Liver (tissue), 3 donors: Measurements from ENCODE around the gene MAPK7.

Experiments used
- CTCF ChIP-seq: fragments of 150-350 bp; IDR thresholded peaks from 2 replicates; pipeline ENCODE4 v1.5.1; 2017; ENCODE audit warnings: improper control_type of control experiment, low read depth, low read length; ENCODE audit not compliant: missing input control
- GABPA ChIP-seq, 2 donors: IDR thresholded peaks in 1 of 2; conservative IDR thresholded peaks in 1 of 2; 2 replicates each; pipeline ENCODE4 v1.6.1; 2016; ENCODE audit warnings: antibody characterized with exemption in 2 of 2, mild to moderate bottlenecking in 1 of 2, moderate library complexity in 1 of 2
- HNF4A ChIP-seq, 2 donors: conservative IDR thresholded peaks; 2 replicates each; pipeline ENCODE4 v1.6.1; 2016; ENCODE audit warnings: antibody characterized with exemption in 2 of 2, mild to moderate bottlenecking in 2 of 2
- JUND ChIP-seq, 2 donors: IDR thresholded peaks; 2 replicates each; pipeline ENCODE4 v1.6.1; 2016; ENCODE audit warnings: antibody characterized with exemption in 2 of 2
- REST ChIP-seq: IDR thresholded peaks from 2 replicates; pipeline ENCODE4 v1.6.1; 2016; ENCODE audit warnings: antibody characterized with exemption, mild to moderate bottlenecking
- YY1 ChIP-seq: IDR thresholded peaks from 2 replicates; pipeline ENCODE4 v1.6.1; 2016; ENCODE audit warnings: antibody characterized with exemption, mild to moderate bottlenecking
- donor health status: healthy.
- donor health status: healthy.

GRCh38 chr17:19341641-19342610 is 36.4 kb upstream of the MAPK7 start:
- no peak for TF ChIP-seq YY1
- TF ChIP-seq CTCF: no peak
- TF ChIP-seq REST: no peak
- no peak for TF ChIP-seq HNF4A (conservative IDR thresholded peaks at IDR 0.05)
- no peak for TF ChIP-seq JUND (IDR thresholded peaks at IDR 0.05)
- no peak for TF ChIP-seq GABPA (IDR thresholded peaks at IDR 0.05 in 1 of 2, conservative IDR thresholded peaks at IDR 0.05 in 1 of 2)
